K562 (cell line): ENCODE measurements around the gene ZNF613. TPM values are rescaled to one million over a fixed set of nuclear protein-coding genes. Genes with fewer than 3 reads are reported as not detected.
A peak's percentile ranks its signal among the peaks of the same experiment; 100 is the strongest.

Experiments
- ATF7 ChIP-seq: fragments of 450-650 bp; IDR thresholded peaks from 2 replicates; pipeline ENCODE4 v1.7.1; 2014; ENCODE audit warnings: mild to moderate bottlenecking, moderate library complexity
- CHCHD3 ChIP-seq: fragments of 250-450 bp; sonication (Bioruptor Pico); IDR thresholded peaks from 2 replicates; pipeline ENCODE4 v2.1.2; 2022; ENCODE audit warnings: mild to moderate bottlenecking
- CHD4 ChIP-seq: fragments of 200-600 bp; sonication (generic); IDR thresholded peaks from 3 replicates; pipeline ENCODE4 v1.6.1; 2012; ENCODE audit warnings: low read depth, mild to moderate bottlenecking, mixed read lengths, low read length, inconsistent platforms; ENCODE audit not compliant: insufficient read depth, insufficient replicate concordance, poor library complexity, severe bottlenecking
- ELF4 ChIP-seq: fragments of 450-650 bp; formaldehyde crosslinking; IDR thresholded peaks from 2 replicates; pipeline ENCODE4 v1.4.0; 2022; ENCODE audit warnings: missing genetic modification characterization
- ETV6 ChIP-seq, 3 experiments: fragments of 150-350 bp in 1 of 3; sonication (generic) in 1 of 3; formaldehyde crosslinking in 1 of 3; IDR thresholded peaks; 2 replicates each; pipeline versions ENCODE4 v1.6.1 to v1.8.0; 2014 to 2022; ENCODE audit warnings: borderline replicate concordance in 2 of 3, low read depth in 2 of 3, antibody characterized with exemption in 1 of 3, low read length in 1 of 3, mild to moderate bottlenecking in 1 of 3, missing genetic modification reagents in 1 of 3
- HNRNPH1 ChIP-seq: fragments of 200-400 bp; formaldehyde crosslinking; optimal IDR thresholded peaks from 2 replicates; pipeline ENCODE3; 2017; ENCODE audit warnings: low read depth, mild to moderate bottlenecking, low read length, moderate library complexity
- MNT ChIP-seq, 2 experiments: fragments of 450-650 bp; conservative IDR thresholded peaks; 2 replicates each; pipeline ENCODE4 v1.6.1; 2017; ENCODE audit warnings: mild to moderate bottlenecking in 2 of 2, moderate library complexity in 2 of 2
- NCOA1 ChIP-seq: fragments of 450-650 bp; IDR thresholded peaks from 2 replicates; pipeline ENCODE4 v1.6.1; 2016; ENCODE audit warnings: low read depth
- PHB2 ChIP-seq: fragments of 450-650 bp; IDR thresholded peaks from 2 replicates; pipeline ENCODE4 v1.6.1; 2017; ENCODE audit warnings: low read depth
- SFPQ ChIP-seq: fragments of 200-400 bp; formaldehyde crosslinking; IDR thresholded peaks from 2 replicates; pipeline ENCODE4 v1.6.1; 2017; ENCODE audit warnings: mild to moderate bottlenecking, low read depth, low read length, moderate library complexity
- ZNF121 ChIP-seq: sonication (generic); formaldehyde crosslinking; conservative IDR thresholded peaks from 2 replicates; pipeline ENCODE4 v1.8.0; 2022; ENCODE audit warnings: missing genetic modification reagents
- ZNF512 ChIP-seq: IDR thresholded peaks from 2 replicates; pipeline ENCODE4 v1.6.1; 2016; ENCODE audit warnings: missing genetic modification characterization, missing compliant biosample characterization
- ZNF780A ChIP-seq: fragments of 250-450 bp; sonication (Bioruptor Pico); IDR thresholded peaks from 2 replicates; pipeline ENCODE4 v1.5.0; 2021; ENCODE audit warnings: mild to moderate bottlenecking
- polyA plus RNA-seq, 8 experiments: library from polyadenylated mRNA; depleted of rRNA in 4 of 8; stranded (reverse) in 5 of 8; unstranded in 3 of 8; fragments of >200 nt; fragmentation: Nextera tagmentation in 2 of 8; fragmentation: Illumina TruSeq in 1 of 8; extraction: Ambion mirVana in 2 of 8; extraction: Trizol in 1 of 8; gene quantifications; 2 replicates each; pipeline versions ENCODE4 v1.2.1 to v1.2.3, GENCODE V29; 2011 to 2014; ENCODE audit warnings: inconsistent platforms in 1 of 8, missing spikeins in 1 of 8
- total RNA-seq, 7 experiments: library from RNA; depleted of rRNA in 6 of 7; stranded (reverse); fragments of >200 nt in 6 of 7; fragmentation: Illumina TruSeq in 2 of 7; extraction: Trizol in 2 of 7; gene quantifications; 2 replicates each; pipeline versions ENCODE4 v1.2.1 to v1.2.3, GENCODE V29; 2011 to 2021; ENCODE audit warnings: low replicate concordance in 1 of 7

Gene ZNF613
- total and polyA plus RNA-seq, 9 of the 15 experiments (the other 6 are each of a cell fraction or from before 2014, with no cell fraction given) = 2.1 to 4.5 (median 2.7) TPM

GRCh38 chr19:51986309-51987291 is 59.3 kb downstream of the ZNF613 start, which contains the start of gene ZNF350 (continued):
- no peak for TF ChIP-seq SFPQ
- peak; percentile 34; the same call in 1 of the 2 replicates for TF ChIP-seq ATF7
- no peak for TF ChIP-seq ELF4 (CRISPR knock-in tag)
- TF ChIP-seq PHB2 = no peak
- no peak for TF ChIP-seq ETV6 (IDR thresholded peaks at IDR 0.05; ENCODE audit: borderline replicate concordance in 1 of 2, low read depth in 2 of 2, low read length in 1 of 2)
- TF ChIP-seq ETV6 (CRISPR knock-in tag; IDR thresholded peaks at IDR 0.05; ENCODE audit: borderline replicate concordance) = no peak
- peak in 1 of 2 experiments; percentile 49; a peak in 2 of 4 replicates for TF ChIP-seq MNT (conservative IDR thresholded peaks at IDR 0.05)
- no peak for TF ChIP-seq HNRNPH1
- TF ChIP-seq CHD4 = no peak
- no peak for TF ChIP-seq NCOA1
- no peak for TF ChIP-seq ZNF512 (tag)
- no peak for TF ChIP-seq CHCHD3 (CRISPR knock-in tag)
- TF ChIP-seq ZNF121 (CRISPR knock-in tag) = no peak
- no peak for TF ChIP-seq ZNF780A (CRISPR knock-in tag)
